ENCODE data around the gene MED10. TPM values are rescaled to one million over a fixed set of nuclear protein-coding genes. Genes with fewer than 3 reads are reported as not detected.
A peak's percentile ranks its signal among the peaks of the same experiment; 100 is the strongest.

MED10 gene
- total RNA-seq = 10 to 100 TPM; 17.8 to 36.1 (median 29.1) TPM

- TF ChIP-seq, protein P1, sequence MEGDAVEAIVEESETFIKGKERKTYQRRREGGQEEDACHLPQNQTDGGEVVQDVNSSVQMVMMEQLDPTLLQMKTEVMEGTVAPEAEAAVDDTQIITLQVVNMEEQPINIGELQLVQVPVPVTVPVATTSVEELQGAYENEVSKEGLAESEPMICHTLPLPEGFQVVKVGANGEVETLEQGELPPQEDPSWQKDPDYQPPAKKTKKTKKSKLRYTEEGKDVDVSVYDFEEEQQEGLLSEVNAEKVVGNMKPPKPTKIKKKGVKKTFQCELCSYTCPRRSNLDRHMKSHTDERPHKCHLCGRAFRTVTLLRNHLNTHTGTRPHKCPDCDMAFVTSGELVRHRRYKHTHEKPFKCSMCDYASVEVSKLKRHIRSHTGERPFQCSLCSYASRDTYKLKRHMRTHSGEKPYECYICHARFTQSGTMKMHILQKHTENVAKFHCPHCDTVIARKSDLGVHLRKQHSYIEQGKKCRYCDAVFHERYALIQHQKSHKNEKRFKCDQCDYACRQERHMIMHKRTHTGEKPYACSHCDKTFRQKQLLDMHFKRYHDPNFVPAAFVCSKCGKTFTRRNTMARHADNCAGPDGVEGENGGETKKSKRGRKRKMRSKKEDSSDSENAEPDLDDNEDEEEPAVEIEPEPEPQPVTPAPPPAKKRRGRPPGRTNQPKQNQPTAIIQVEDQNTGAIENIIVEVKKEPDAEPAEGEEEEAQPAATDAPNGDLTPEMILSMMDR (IDR thresholded peaks at IDR 0.05) = no peak
- TF ChIP-seq POLR2AphosphoS5 (IDR thresholded peaks at IDR 0.05) (peak; percentile 86 to 92), EP300 (IDR thresholded peaks at IDR 0.05) (no peak), POLR2A (IDR thresholded peaks at IDR 0.05) (peak in 3 of 4 donors; percentile 25 to 84 (median 71))
- peaks cover 19 to 36% (median 28%) of the 10 kb centered on the region in 4 donors for H3K36me3 ChIP-seq
- H3K4me3 ChIP-seq = peak within 1 kb of the TSS; percentile 89 to 99 (median 98)
- H3K9me3 ChIP-seq = no peaks in the 10 kb centered on the region
- 0% methylated on average over 37 to 46 of the region's 60 CpGs for WGBS, 2 donors
- no peaks in the 10 kb centered on the region for H3K27me3 ChIP-seq
- H3K27ac ChIP-seq = peak within 1 kb of the TSS; percentile 88 to 94 (median 90)
- DNase-seq (peak; percentile 94 to 98), ATAC-seq (ENCODE audit: low FRiP score in 2 of 2) (peak; percentile 99 to 100)
- H3K4me1 ChIP-seq = peaks cover 9 to 17% (median 14%) of the 10 kb centered on the region in 4 donors
Observed at GRCh38 chr5:6377905-6378765, at the start of gene MED10. Gene MED10 (minus strand): TSS chr5:6378547. CDS start chr5:6378483, 64 bp downstream.

DNA sequence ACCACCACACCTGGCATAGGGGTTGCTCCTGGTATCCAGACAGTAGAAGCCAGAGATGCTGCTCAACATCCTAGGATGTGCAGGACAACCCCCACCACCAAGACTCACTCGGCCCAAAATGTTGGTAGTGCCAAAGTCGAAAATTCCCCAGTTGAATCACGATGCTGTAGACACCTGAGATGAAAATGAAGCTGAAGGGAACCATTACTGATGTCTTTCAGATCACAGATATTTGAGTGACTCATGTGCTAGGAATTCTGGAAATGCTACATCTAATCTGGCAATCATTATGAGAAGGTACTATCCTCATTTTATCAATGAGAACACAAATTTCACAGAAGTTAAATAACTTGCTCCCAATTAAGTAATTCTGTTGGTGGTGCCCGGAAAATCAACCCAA, 49.3 kb upstream of the MED10 start:
- H3K4me3 ChIP-seq = no peak overlapping the region
- H3K9me3 ChIP-seq = no peaks in the 10 kb centered on the region
- ATAC-seq (ENCODE audit: low FRiP score in 2 of 2) (no peak), DNase-seq (no peak)
- H3K36me3 ChIP-seq = no peaks in the 10 kb centered on the region
- H3K27ac ChIP-seq = no peak overlapping the region
- no peaks in the 10 kb centered on the region for H3K4me1 ChIP-seq
- TF ChIP-seq POLR2A (IDR thresholded peaks at IDR 0.05) (no peak), POLR2AphosphoS5 (IDR thresholded peaks at IDR 0.05) (no peak), EP300 (IDR thresholded peaks at IDR 0.05) (no peak)
- TF ChIP-seq, protein P1 (IDR thresholded peaks at IDR 0.05) = no peak
- H3K27me3 ChIP-seq = no peaks in the 10 kb centered on the region
- whole genome bisulfite sequencing, 2 donors = 85% methylated on average over 4 of the region's 4 CpGs

- Histone ChIP-seq H3K9me3 (no peaks in the 10 kb centered on the region), H3K27me3 (no peaks in the 10 kb centered on the region), H3K4me1 (no peaks in the 10 kb centered on the region), H3K4me3 (no peak overlapping the region), H3K27ac (no peak overlapping the region), H3K36me3 (no peaks in the 10 kb centered on the region)
- TF ChIP-seq, protein P1 (IDR thresholded peaks at IDR 0.05) = no peak
- TF ChIP-seq POLR2AphosphoS5 (IDR thresholded peaks at IDR 0.05) (no peak), EP300 (IDR thresholded peaks at IDR 0.05) (no peak), POLR2A (IDR thresholded peaks at IDR 0.05) (no peak)
- DNase-seq (no peak), ATAC-seq (ENCODE audit: low FRiP score in 2 of 2) (no peak)
Observed at GRCh38 chr5:6424700-6425099, 46.4 kb upstream of the MED10 start.

GRCh38 chr5:6424110-6424659, 45.8 kb upstream of the MED10 start:
- H3K9me3 ChIP-seq = no peaks in the 10 kb centered on the region
- 92 to 100% methylated on average over 1 to 6 of the region's 8 CpGs for WGBS, 2 donors
- H3K36me3 ChIP-seq = no peaks in the 10 kb centered on the region
- no peaks in the 10 kb centered on the region for H3K4me1 ChIP-seq
- no peak overlapping the region for H3K4me3 ChIP-seq
- TF ChIP-seq, protein P1 (IDR thresholded peaks at IDR 0.05) = no peak
- TF ChIP-seq POLR2A (IDR thresholded peaks at IDR 0.05) = no peak
- H3K27ac ChIP-seq = no peak overlapping the region
- ATAC-seq (ENCODE audit: low FRiP score in 2 of 2) = peak; percentile 26 to 57
- no peak for DNase-seq
- H3K27me3 ChIP-seq = no peaks in the 10 kb centered on the region
